NCI-H82 (cell line): ENCODE data around the gene HM13.
"Not testable (repeated sequence)": the region's sequence is repeated elsewhere in the genome, so short reads cannot be mapped to it uniquely, and the experiment has no call there.

Experiments used
- DNase-seq: peaks from one replicate; lab custom pipeline; 2025; lab: John Stamatoyannopoulos, UW

The HM13 gene

DNA sequence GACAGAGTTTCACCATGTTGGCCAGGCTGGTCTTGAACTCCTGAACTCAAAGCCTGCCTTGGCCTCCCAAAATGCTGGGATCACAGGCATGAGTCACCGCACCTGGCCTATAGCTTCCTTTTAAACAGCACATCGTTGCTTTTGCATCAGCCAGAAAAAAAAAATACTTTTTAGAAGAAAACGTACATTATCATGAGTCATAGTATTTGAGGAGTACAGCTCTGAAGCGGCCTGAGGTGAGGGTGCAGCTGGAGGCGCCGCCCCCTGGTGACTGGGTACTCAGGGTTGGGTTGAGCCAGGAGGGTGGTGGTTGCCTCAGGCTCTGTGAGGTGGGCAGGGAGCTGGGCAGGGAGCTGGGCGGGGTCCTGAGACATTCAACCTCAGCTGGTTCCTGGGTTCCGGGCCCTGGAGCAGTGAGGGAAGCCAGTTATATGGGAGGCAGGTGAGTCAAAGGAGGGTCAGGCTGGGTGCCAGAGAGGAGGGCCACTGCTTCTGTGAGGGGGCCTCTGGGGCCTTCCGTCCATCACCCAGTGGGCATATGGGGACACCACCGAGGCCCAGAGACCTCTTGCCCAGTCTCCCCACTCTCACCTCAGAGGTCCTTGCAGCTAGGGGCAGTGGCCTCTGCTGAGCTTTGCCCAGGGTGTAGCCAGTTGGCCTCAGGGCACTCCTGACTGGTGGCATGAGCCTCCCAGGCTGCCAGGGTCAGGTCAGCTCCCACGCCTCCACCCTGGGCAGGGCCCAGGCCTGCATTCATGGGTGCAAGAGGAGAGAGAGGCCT is 79.2 kb downstream of the HM13 start:
- no peak for DNase-seq

- no peak for DNase-seq
Measured at GRCh38 chr20:31594002-31594557, 79.8 kb downstream of the HM13 start.

- DNase-seq = no peak
Measured at GRCh38 chr20:31594558-31595379, 80.5 kb downstream of the HM13 start.

DNA sequence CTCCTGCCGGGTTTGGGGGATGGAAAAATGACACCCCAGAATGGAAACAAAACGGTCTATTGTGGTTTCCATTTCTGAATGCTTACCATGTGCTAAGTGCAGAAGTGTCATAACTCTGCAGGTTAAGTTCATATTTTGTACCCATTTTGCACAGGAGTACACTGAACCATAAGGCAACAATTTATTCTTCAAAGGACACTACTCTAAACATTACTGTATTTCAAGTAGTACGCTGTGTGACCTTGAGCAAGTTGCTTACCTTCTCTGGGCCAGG is 81.1 kb downstream of the HM13 start:
- DNase-seq = no peak

DNA sequence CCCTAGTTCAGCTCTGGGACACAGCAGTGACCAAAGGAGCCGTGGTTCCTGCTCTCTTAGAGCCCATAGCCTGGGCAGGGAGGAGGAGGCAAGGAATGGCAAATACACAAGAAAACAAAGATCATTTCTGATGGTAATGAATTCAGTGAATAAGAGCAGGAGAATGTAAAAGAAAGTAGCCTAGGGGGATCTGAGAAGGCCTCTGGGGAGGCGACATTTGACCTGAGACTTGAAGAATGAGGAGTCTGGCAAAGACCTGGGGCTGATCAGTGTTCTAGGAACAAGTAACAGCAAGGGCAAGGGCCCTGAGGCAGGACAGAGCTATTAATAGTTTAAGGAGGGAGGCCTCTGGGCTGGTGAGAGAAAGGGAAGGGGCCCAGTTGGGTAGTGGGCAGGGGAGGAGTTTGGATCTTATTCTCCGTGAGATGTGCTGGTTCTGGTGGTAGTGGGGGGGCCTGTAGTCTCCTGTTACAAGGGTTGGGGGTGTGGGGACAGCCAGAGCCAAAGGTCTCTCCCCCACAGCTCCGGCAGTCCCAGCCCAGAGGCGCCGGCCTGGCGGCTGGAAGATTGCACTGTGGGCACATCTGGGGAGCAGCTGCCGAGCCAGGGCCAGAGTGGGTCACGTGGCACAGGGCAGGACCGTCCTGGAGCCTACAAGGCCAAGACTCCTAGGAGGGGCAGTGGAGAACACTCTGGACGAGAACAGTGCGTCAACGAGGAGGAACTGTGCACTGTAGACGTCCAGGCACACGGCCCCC is 81.6 kb downstream of the HM13 start:
- DNase-seq = no peak

DNA sequence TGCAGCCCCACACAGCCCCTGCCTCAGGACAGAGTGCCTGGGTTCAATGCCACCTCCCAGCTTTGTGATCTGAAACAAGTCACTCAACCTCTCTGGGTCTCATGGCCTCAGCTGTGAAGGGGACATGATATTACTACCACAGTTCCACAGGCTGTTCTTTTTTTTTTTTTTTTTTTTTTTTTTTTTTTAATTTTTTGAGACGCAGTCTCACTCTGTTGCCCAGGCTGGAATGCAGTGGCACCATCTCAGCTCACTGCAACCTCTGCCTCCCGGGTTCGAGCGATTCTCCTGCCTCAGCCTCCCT is 82.1 kb downstream of the HM13 start:
- DNase-seq = not testable (repeated sequence)

GRCh38 chr20:31596831-31597480 is 82.7 kb downstream of the HM13 start:
- DNase-seq = peak; percentile 33

GRCh38 chr20:31597481-31597855 is 83.2 kb downstream of the HM13 start:
- no peak for DNase-seq

GRCh38 chr20:31602431-31602778 is 88.2 kb downstream of the HM13 start:
- DNase-seq = no peak

- DNase-seq = peak; percentile 55
Measured at GRCh38 chr20:31602779-31603441, 88.7 kb downstream of the HM13 start.

- peak; percentile 100 for DNase-seq
Measured at GRCh38 chr20:31603822-31604566, 89.8 kb downstream of the HM13 start.

GRCh38 chr20:31604567-31605030 is 90.4 kb downstream of the HM13 start:
- peak; percentile 74 for DNase-seq

DNA sequence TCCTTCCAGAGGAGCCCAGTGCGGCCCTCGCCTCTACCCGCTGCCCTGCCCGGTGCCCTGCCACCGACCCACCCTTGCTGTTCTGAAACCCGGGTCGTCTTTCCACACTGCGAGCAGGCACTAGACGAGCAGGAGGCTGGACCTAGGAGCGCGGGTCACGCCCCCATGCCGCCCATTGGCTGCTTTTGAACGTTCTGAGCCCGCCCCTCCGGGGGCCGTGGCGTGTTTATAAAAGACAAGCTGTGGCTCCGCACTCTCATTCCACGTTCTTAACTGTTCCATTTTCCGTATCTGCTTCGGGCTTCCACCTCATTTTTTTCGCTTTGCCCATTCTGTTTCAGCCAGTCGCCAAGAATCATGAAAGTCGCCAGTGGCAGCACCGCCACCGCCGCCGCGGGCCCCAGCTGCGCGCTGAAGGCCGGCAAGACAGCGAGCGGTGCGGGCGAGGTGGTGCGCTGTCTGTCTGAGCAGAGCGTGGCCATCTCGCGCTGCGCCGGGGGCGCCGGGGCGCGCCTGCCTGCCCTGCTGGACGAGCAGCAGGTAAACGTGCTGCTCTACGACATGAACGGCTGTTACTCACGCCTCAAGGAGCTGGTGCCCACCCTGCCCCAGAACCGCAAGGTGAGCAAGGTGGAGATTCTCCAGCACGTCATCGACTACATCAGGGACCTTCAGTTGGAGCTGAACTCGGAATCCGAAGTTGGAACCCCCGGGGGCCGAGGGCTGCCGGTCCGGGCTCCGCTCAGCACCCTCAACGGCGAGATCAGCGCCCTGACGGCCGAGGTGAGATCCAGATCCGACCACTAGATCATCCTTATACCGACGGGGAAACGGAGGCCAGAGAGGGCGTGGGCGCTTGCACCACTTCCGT is 91.0 kb downstream of the HM13 start, which contains the start of gene ID1:
TSS of gene ID1 (plus strand) at position 259 of the 871 bp plus-strand sequence. CDS start at position 358, 99 bp downstream.
- peak; percentile 99 for DNase-seq

GRCh38 chr20:31605902-31606803 is 91.9 kb downstream of the HM13 start:
- peak; percentile 65 for DNase-seq

DNA sequence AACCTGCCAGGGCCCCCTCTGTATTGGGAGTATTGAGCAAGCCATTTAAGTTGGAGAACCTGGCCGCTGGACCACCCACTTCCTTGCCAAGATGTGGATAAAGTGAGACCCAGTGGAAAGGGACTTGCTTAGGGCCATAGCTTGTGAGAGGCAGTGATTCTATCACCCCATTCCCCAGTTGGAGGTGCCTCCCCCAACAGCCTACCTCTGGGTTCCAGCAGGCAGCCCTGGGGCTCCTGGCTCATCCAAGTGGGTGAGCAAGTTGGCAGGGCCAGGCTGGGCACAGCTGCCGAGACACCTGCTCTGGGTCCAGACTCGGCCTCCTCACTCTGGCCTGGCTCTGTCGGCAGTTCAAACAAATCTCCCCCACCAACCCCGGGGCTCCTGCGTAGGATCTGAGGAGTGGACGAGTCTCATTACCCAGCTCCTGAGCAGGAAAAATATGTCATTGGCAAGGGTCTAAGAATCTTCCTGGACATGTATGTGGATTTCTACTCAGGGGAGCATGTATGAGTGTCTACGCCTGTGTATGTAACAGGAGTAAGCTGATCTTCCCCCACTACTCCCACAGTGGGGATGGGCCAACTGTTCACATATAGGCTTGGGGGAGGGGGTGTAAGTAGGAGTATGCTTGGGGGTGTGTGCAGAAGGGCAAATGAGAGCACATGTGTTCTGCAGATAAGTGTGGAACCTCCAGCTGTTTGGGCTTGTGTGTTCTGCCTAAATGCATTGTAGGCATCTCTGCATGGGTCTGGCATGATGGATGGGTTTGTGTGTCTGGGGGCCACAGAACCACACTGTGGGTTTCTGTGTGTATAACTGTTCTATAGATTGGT is 92.8 kb downstream of the HM13 start:
- DNase-seq = peak; percentile 95

DNA sequence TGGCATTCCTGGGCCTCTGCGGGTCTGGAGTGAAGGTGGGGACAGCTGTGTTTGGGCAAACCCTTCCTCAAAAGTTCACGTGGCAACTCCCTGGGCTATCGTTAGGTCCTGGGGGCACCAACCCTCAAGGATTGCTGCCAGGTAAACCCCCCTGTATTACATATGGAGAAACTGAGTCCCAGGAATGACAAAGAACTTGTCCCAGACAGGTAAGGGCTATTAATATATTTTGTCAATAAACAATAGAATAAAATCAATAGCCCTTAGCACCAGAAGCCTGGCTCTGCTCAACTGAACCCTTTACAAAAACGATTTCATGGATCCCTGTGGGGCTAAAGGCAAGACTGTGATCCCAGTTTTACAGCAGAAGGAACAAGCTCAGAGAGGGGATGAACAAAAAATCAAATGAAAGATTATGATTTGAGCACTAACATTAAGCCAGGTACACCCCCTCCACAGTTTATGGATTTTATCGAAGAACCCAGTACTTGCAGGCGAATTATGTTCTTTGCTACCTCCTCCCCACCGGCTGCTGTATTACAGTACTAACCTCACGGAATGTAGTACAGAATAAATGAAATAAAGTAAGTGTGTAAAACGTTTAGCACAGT is 93.5 kb downstream of the HM13 start:
- DNase-seq = peak; percentile 42

DNA sequence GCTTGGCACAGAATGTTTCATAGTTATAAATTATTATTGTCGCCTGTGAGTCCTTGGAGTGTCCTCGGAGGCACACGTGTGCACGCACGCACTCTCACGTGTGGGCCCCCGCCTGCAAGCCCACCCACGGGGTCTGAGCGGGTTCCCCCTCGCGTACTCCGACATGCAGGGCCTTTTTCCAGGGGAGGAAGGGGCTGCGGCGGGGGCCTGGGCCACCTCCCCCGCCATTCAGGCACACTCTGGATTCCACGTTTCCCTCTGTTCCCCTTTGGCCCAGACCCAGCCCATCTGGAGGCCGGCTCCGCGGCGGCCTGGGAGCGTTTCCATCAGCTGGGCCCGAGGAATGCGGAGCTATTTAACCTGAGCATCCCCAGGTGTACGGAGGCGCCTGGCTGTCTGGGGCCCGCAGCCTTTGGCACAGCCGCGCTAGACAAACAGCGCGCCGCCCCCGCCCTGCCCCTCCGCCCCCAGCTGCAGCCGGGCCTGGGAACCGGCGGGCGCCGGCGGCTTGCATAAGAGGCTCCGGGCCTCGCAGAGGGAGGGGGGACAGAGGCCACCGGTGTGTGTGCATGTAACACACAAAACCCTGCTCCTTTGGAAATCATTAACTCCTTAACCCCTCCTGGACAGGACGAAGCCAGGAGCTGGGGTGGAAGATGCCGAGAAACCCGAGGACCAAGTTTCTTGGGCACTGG is 94.2 kb downstream of the HM13 start:
- peak; percentile 84 for DNase-seq
